ENCODE results near the gene KIRREL3. TPM values are rescaled to one million over a fixed set of nuclear protein-coding genes. Genes with fewer than 3 reads are reported as not detected.

KIRREL3 gene
- total RNA-seq, 4 donors from 2014 or later: 0.82 to 15.7 (median 1.4) TPM; not detected in 1

GRCh38 chr11:126601550-126602215 is 398.9 kb downstream of the KIRREL3 start:
- TF ChIP-seq CTCF (IDR thresholded peaks at IDR 0.05): no peak
- TF ChIP-seq EP300 (IDR thresholded peaks at IDR 0.05; ENCODE audit: low read depth): no peak
- no peak for TF ChIP-seq POLR2A (IDR thresholded peaks at IDR 0.05)
- no peaks in the 10 kb centered on the region for H3K9me3 ChIP-seq
- WGBS, 2 donors (ENCODE audit: low coverage in 1 of 2): 58 to 59% methylated on average over 8 to 22 of the region's 22 CpGs
- peaks cover 27% of the 10 kb centered on the region for H3K27me3 ChIP-seq
- H3K4me3 ChIP-seq: no peak overlapping the region
- H3K27ac ChIP-seq: no peak overlapping the region
- no peaks in the 10 kb centered on the region for H3K36me3 ChIP-seq
- intact Hi-C loops (cut with DNase I; ENCODE audit: low total_unique reads): no loop called here
- in situ Hi-C loops (cut with MboI; ENCODE audit: low pct_ligation_motif_present in 1 of 4, low pct_unique_long_range_greater_than_20kb in 1 of 4, low sequenced_read_pairs in 3 of 4): no loop called here
- H3K4me1 ChIP-seq: no peaks in the 10 kb centered on the region
- DNase-seq: no peak

- Histone ChIP-seq H3K4me1 (no peaks in the 10 kb centered on the region), H3K36me3 (no peaks in the 10 kb centered on the region), H3K9me3 (no peaks in the 10 kb centered on the region), H3K4me3 (no peak overlapping the region), H3K27me3 (peaks cover 27% of the 10 kb centered on the region), H3K27ac (no peak overlapping the region)
- WGBS, 2 donors (ENCODE audit: low coverage in 1 of 2): 45% methylated on average over 5 of the region's 5 CpGs; no CpG with 5 or more reads in 1 of the 2 donors
- intact Hi-C loops (cut with DNase I; ENCODE audit: low total_unique reads) (no loop called here), in situ Hi-C loops (cut with MboI; ENCODE audit: low pct_ligation_motif_present in 1 of 4, low pct_unique_long_range_greater_than_20kb in 1 of 4, low sequenced_read_pairs in 3 of 4) (no loop called here)
- no peak for DNase-seq
- TF ChIP-seq POLR2AphosphoS5 (IDR thresholded peaks at IDR 0.05): no peak
Observed at GRCh38 chr11:126601136-126601535, 399.4 kb downstream of the KIRREL3 start.

GRCh38 chr11:126599217-126599897 is 401.2 kb downstream of the KIRREL3 start:
- Histone ChIP-seq H3K27ac (no peak overlapping the region), H3K27me3 (peaks cover 27% of the 10 kb centered on the region), H3K9me3 (no peaks in the 10 kb centered on the region), H3K4me3 (no peak overlapping the region), H3K36me3 (no peaks in the 10 kb centered on the region), H3K4me1 (no peaks in the 10 kb centered on the region)
- DNase-seq: no peak
- in situ Hi-C loops (cut with MboI; ENCODE audit: low pct_ligation_motif_present in 1 of 4, low pct_unique_long_range_greater_than_20kb in 1 of 4, low sequenced_read_pairs in 3 of 4) (no loop called here), intact Hi-C loops (cut with DNase I; ENCODE audit: low total_unique reads) (no loop called here)
- WGBS, 2 donors (ENCODE audit: low coverage in 1 of 2): 88 to 92% methylated on average over 6 to 7 of the region's 7 CpGs
- no peak for TF ChIP-seq EP300 (IDR thresholded peaks at IDR 0.05; ENCODE audit: low read depth)
- TF ChIP-seq POLR2A (IDR thresholded peaks at IDR 0.05): no peak
- TF ChIP-seq POLR2AphosphoS5 (IDR thresholded peaks at IDR 0.05): no peak
- no peak for TF ChIP-seq CTCF (IDR thresholded peaks at IDR 0.05)

- H3K4me1 ChIP-seq: no peaks in the 10 kb centered on the region
- H3K4me3 ChIP-seq: no peak overlapping the region
- H3K27me3 ChIP-seq: peaks cover 27% of the 10 kb centered on the region
Observed at GRCh38 chr11:126598344-126599216, 402.0 kb downstream of the KIRREL3 start.

More at GRCh38 chr11:126598344-126599216, 402.0 kb downstream of the KIRREL3 start:
- H3K9me3 ChIP-seq: no peaks in the 10 kb centered on the region
- 77 to 78% methylated on average over 2 to 5 of the region's 5 CpGs for WGBS, 2 donors (ENCODE audit: low coverage in 1 of 2)
- in situ Hi-C loops (cut with MboI; ENCODE audit: low pct_ligation_motif_present in 1 of 4, low pct_unique_long_range_greater_than_20kb in 1 of 4, low sequenced_read_pairs in 3 of 4): no loop called here
- DNase-seq: no peak
- TF ChIP-seq CTCF (IDR thresholded peaks at IDR 0.05) (no peak), EP300 (IDR thresholded peaks at IDR 0.05; ENCODE audit: low read depth) (no peak)
- intact Hi-C loops (cut with DNase I; ENCODE audit: low total_unique reads): no loop called here
- H3K27ac ChIP-seq: no peak overlapping the region
- no peaks in the 10 kb centered on the region for H3K36me3 ChIP-seq
